GM21360 (cell line): ENCODE results near the gene TIGD1.
"Not testable (repeated sequence)": the region's sequence is repeated elsewhere in the genome, so short reads cannot be mapped to it uniquely, and the experiment has no call there.

Experiments
- ATAC-seq: cut with Tn5 transposase; IDR thresholded peaks from one replicate; pipeline ENCODE4 v1.9.1; 2021; ENCODE audit warnings: mild to moderate bottlenecking, moderate library complexity; ENCODE audit not compliant: unreplicated experiment

TIGD1 gene

GRCh38 chr2:232540441-232541041, 9.8 kb downstream of the TIGD1 start:
- no peak for ATAC-seq

DNA sequence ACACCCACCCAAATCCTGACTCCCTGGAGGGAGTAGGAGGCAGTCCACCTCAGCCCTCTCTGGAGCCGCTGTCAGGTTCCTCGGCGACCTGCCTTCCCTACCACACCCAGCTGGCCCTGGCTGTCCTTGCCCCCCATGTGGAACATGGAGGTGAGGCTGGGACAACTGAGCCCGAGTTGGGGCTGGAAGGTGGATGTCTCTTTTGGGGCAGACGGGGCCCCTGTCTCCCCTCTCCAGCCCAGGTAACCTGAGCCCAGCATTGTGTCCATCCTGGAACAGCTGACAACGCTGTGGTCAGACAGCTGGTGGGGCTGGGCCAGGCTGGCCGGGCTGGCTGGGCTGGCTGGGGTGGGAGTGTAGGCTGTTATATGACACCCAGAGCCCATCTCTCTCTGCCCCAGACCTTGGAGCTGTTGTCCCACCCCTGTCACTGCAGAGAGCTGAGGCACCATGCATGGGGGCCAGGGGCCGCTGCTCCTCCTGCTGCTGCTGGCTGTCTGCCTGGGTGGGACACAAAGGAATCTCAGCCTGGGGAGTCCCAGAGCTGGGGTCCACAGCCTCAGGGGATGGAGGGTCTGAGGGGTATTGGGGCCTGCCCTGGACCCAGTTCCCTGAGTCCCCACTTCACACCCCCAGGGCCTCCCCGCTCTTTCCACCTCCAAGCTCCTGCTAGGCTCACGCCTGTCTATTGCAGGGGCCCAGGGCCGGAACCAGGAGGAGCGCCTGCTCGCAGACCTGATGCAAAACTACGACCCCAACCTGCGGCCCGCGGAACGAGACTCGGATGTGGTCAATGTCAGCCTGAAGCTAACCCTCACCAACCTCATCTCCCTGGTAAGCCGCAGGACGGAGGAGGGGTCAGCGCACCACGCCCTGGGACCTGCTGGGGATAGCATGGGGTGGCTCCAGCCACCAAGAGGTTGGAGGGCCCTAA, 10.8 kb downstream of the TIGD1 start, which contains the start of gene CHRNG:
Gene CHRNG, plus strand, starts transcription at position 395 of the 934 bp plus-strand sequence. Its CDS starts 56 bp downstream, at position 451.
- no peak for ATAC-seq

DNA sequence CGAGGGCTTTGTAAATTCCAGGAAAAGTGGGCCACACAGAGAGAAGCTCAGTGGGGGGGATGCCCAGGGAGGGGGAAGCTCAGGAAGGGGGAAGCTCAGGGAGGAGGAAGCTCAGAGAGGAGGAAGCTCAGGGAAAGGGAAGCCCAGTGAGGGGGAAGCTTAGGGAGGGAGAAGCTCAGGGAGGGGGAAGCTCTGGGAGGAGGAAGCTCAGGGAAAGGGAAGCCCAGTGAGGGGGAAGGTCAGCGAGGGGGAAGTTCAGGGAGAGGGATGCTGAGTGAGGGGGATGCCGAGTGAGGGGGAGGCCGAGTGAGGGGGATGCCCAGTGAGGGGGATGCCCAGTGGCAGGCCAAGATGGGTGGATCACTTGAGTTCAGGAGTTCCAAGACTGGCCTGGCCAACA, 11.7 kb downstream of the TIGD1 start:
- no peak for ATAC-seq

- ATAC-seq: no peak
These were observed 12.9 kb downstream of the TIGD1 start for GRCh38 chr2:232537499-232537898.

DNA sequence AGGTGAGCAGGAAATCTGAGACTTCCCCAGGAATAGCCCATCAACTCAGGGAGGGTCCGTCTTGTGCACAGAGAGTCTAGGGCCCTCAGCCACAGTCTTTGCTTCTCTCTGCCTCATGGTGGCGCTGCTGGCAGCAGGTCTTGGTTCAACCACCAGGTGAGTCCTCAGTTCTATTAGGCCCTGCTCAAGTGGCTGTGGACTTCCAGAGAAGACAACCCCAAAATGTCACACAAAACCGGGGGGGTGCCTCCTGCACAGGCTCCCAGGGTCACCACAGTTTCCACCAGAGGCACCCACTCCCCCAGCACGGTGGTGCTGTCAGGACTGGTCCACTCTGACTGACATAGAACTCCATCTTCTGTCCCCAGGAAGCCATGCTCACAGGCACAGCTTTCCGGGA, 13.3 kb downstream of the TIGD1 start:
- no peak for ATAC-seq

DNA sequence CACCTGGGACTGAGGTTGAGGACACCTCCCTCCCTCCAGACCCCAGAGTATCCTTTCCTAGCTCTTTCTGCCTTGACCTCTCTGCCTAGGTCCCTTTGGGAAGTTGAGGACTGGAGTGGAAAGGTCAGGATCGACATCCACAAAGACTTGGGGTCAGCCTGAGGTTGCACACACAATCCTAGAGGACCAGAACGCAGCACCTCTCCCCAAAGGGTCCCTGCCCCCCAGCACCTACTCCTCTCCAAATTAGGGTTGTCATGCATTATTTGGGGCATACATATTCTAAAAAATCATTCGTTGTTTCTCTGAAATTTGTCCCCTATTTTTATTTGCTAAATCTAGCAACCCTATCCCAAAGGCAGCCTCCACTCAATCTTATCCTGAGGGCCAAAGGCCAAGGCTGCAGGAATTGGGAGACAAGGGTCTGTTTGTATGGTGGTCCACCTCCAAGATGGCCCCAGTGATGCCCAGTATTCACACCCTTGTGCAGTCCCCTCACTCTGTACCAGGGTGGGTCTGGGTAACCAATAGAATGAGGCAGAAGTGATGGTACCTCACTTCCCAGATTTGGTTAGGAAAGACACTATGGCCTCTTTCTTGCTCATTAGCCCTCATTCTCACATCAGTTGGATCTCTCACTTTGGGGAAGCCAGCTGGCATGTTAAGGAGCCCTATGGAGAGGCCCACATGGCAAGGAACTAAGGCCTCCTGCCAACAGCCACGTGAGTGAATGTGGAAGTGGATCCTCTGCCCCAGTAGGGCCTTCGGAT, 14.4 kb downstream of the TIGD1 start:
- no peak for ATAC-seq

DNA sequence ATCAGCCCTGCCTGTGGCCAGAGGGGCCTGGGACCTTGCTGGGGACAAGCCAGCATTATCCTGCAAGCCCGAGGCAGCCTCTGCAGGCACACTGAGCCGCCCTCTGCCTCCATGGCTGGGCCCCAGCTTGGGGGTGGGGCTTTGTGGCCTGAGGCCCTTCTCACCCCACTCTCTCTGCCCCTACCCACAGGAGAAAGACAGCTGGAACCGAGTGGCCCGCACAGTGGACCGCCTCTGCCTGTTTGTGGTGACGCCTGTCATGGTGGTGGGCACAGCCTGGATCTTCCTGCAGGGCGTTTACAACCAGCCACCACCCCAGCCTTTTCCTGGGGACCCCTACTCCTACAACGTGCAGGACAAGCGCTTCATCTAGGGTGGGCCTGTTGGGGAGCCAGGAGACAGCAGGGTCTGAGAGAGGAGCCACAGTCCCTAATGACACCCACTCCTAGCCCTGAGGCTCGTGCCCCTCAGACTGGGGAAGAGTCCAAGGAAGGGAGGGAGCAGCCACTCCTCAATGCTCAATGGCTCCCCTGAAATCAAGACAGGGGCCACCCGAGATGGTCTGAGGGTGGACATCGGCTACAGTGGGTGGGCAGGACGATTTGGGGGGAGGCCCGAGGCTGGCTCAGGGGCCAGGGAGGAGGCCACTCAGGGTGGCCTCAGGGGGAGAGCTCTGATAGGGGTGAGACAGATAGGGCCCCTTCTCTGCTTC, 15.3 kb downstream of the TIGD1 start:
- no peak for ATAC-seq

GRCh38 chr2:232533944-232534710, 16.2 kb downstream of the TIGD1 start:
- no peak for ATAC-seq

DNA sequence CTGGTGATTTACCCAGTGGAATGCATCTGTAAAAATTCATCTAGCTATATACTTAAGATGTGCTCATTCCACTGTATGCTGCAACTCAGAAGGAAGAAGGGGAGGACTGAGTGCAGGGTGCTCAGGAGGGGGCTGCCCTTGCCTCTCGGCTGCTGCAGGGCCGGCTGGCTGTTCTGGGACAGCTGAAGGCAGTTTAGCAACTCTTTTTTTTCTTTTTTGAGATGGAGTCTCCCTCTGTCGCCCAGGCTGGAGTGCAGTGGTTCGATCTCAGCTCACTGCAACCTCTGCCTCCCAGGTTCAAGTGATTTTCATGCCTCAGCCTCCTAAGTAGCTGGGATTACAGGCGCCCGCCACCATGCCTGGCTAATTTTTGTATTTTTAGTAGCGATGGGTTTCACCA, 17.5 kb downstream of the TIGD1 start:
- not testable (repeated sequence) for ATAC-seq

- ATAC-seq: no peak
These were observed 17.9 kb downstream of the TIGD1 start for GRCh38 chr2:232532419-232532818.

DNA sequence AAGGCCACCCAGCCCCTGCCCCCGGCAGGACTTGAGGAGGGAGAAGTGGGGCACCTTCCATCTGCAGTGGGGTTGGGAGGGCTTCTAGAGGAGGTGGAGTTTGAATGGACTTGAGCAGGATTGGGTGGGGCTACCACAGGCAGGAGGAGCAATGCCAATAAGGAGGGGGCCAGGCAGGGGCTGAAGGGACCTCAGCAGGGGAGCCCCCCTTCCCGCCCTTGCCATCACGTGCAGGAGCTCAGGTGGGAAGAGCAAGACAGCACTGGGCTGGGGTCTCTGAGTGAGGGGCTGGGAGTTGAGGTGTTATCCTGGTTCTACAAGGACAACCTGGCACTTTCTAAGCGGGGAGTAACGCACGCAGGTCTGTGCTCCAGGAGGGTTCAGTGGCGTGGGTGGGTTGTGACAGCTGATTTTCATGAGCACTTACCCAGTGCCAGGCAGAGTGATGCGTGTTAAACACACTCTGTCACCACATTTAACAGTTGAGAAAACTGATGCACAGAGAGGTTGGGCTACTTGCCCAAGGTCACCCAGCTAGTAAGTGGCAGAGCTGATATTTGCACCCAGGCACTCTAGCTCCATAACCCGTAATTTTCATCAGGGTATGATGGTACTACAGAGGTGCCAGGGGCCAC, 19.6 kb downstream of the TIGD1 start:
- ATAC-seq: no peak

DNA sequence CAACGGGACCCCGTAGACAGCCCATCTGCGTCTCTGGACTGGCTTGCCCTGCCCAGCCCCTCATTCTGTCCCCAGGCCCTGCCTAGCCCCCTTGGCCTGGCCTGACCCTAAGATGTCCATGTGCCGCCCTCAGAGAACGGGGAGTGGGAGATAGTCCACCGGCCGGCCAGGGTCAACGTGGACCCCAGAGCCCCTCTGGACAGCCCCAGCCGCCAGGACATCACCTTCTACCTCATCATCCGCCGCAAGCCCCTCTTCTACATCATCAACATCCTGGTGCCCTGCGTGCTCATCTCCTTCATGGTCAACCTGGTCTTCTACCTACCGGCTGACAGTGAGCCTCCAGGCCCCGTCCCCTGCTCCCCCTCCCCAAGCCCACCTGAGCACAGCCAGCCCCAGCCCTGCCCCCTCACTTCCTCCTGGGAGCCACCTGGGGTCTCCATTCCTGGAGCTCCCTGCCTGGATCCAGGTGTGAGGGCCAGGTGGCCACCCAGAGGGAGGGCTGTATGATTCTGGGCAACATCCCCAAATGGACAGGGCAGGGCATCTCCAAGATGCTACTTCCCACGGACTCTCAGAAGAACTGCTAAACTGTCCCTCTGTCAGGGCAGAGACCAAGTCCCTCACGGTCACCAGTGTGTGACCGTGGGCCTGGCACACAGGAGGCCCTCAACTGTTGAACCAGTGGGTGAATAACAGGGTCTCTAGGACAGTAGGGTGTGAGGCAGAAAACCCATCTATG, 20.4 kb downstream of the TIGD1 start:
- no peak for ATAC-seq

GRCh38 chr2:232528746-232529460, 21.5 kb downstream of the TIGD1 start:
- no peak for ATAC-seq

DNA sequence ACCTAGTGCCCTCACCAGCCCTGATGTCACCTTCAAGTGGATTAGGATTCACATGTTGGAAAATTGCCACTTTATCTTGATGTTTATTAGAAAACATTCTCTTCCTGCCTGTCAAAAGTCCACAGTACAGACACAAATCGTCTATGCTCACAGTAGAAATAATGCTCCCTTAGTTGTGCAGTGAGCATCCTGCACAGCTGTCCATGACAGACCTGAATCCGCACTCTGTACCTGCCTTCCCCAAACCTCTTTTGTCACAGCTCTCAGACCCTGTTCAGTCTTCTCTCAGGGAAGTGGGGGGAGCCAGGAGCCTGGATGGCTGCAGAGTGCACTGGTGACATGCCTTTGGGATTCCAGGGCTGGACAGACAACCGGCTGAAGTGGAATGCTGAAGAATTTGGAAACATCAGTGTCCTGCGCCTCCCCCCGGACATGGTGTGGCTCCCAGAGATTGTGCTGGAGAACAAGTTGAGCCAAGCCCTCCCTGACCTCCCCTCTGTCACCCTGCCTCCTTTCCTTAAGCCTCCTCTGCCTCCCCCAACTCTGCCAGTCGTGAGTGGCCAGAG, 22.4 kb downstream of the TIGD1 start:
- ATAC-seq: no peak

GRCh38 chr2:232526372-232526941, 23.9 kb downstream of the TIGD1 start:
- no peak for ATAC-seq

- no peak for ATAC-seq
These were observed 24.5 kb downstream of the TIGD1 start, which contains the start of gene CHRND for GRCh38 chr2:232525791-232526371. Gene CHRND, plus strand, starts transcription at chr2:232526160. Its CDS starts 56 bp downstream, at chr2:232526216.

DNA sequence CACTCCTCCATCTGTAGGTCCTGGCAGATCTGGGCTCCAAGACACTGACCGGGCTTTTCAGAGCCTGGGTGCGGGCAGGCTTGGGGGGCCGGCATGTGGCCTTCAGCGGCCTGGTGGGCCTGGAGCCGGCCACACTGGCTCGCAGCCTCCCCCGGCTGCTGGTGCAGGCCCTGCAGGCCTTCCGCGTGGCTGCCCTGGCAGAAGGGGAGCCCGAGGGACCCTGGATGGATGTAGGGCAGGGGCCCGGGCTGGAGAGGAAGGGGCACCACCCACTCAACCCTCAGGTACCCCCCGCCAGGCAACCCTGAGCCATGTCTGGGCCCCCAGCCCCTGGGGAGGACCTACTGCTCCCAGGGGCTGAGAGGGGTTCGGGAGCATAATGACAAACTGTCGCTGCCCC, 25.2 kb downstream of the TIGD1 start:
- no peak for ATAC-seq
